HG02642 (cell line): ENCODE results near the gene RHNO1.

ENCODE experiments used
- ATAC-seq: cut with Tn5 transposase; IDR thresholded peaks from one replicate; pipeline ENCODE4 v1.9.1; 2021; ENCODE audit warnings: mild to moderate bottlenecking; ENCODE audit not compliant: unreplicated experiment, poor library complexity

RHNO1 gene

DNA sequence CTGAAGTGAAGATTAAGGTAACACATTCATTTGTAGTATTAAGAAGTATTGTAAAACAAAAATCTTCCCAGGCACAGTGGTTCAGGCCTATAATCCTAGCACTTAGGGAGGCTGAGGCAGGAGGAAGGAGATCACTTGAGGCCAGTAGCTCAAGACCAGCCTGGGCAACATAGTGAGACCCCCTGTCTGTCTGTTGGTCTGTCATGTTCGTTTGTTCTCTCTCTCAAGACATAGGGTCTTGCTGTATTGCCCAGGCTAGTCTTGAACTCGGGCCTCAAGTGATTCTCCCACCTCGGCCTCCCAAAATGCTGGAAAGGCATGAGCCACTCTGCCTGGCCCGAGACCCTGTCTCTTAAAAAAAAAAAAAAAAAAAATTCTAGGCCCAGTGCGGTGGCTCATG lies 20.4 kb downstream of the RHNO1 start:
- ATAC-seq, result no peak

DNA sequence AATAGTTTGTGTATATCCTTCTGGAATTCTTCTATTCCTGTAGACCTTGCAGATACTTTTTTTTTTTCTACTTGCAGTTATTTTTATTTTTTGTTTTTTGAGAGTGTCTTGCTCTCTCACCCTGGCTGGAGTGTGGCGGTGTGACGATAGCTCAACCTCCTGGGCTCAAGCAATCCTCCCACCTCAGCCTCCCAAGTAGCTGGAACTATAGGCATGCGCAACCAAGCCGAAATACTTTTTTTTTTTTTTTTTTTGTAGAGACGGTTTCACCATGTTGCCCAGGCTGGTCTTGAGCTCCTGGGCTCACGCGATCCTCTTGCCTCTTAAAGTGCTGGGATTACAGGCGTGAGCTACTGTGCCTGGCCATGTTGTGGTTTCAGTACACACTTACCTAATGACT lies 23.6 kb downstream of the RHNO1 start:
- ATAC-seq, result no peak

DNA sequence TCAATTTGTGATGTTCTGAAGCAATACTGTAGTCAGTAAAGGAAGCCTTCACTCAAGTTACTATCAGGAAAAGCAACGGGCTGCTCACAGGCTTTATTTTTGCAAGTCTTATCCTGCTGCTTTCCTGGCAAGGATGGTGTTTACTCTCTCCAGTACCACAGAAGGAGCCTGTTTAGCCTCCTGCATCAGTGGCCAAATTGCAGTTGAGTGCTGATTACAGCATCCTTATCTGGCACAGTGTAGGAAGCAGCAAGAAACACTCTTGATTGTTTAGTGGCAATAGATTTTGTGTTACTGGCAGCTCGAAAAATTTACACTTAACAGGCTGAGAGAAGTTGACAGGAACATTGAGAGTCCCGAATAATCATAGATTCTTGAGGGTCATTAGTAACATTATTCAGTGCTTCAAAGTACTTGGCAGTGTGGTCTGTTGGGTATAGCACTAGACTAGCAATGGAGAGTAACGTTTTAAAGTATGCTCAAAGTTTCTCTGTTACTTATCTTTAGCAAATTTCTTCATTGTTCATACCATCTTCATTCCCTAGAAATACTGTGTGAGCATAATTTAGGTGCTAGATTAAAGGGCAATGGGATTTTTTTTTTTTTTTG lies 25.4 kb downstream of the RHNO1 start:
- ATAC-seq, result no peak

DNA sequence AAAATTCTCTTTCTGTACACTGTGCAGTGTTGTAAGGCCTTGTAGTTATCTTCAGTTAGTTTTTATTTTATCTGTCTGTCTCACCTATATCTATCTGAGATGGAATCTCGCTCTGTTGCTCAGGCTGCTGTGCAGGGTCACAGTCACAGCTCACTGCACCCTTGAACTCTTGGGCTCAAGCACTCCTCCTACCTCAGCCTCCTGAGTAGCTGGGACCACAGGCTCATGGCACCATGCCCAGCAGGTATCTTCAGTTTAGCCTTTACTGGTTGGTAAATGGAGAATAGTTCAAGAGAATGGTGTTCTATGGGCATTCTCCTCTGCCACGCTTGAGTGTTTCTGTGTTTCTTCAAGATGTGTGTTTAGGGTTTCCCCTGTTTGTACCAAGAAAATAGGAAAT lies 27.2 kb downstream of the RHNO1 start:
- no peak for ATAC-seq

DNA sequence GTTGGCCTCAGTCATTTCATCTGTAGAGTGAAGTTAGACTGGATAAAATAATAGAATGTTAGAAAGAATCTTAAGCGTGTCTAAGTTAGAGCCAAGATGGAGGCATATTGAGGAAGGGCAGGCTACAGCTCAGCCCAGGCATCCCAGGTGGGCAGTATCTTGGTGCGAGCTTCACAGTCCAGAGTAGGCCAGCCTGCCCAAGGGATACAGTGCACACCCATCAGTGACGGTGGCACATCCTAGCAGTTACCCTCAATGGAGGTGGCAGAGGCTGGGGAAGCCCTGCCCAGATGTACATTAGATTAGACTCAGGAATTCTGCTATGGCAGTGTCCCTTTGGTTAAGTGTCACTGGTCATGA lies 35.2 kb downstream of the RHNO1 start:
- ATAC-seq, result no peak

DNA sequence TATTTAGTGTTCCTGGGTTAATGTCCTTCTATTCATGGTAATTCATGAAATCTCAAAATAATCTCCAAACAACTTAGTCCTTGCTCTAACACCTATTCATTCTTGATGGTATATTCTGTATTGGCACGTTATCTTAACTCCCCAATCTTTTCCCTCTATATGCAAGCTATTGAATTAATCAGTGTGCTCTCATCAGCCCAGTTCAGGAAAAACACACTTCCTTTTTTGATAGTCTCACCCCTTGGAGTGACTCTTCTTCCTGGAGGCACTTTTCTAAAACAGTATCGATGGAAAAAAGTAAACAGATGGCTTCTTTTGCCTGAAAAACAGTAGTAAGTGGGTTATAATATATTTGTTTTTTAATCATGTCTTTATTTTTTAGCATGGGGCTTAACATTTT lies 42.2 kb downstream of the RHNO1 start:
- ATAC-seq, result no peak

DNA sequence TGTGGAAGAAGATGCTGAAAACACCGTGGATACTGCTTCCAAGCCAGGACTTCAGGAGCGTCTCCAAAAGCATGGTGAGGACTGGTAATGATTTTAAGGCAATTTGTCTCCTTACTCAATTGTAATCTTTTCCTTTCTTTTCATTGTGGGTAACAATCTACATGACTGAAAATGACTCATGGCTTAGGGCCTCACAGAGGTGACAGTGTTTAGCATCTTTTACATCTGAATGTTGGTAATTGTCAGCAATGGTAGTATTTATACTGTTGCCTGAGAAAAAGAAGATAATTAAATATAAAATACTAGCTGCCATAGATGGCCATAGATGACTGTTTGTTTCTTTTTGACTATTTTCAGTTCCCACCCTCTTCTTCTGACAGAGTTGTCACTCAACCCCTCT lies 45.3 kb downstream of the RHNO1 start:
- no peak for ATAC-seq

DNA sequence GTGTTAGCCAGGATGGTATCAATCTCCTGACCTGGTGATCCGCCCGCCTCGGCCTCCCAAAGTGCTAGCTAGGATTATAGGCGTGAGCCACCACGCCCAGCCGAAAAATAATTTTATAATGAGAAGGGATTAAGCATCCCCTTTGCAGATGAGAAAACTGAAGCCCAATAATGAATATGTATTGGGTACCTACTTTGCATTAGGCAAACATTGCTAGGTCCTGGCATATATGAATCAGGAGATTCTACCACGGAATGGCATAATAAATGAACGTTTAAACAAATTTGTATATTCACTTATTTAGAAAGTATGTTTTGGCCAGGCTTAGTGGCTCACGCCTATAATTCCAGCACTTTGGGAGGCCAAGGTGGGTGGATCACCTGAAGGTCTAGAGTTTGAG lies 46.0 kb downstream of the RHNO1 start:
- no peak for ATAC-seq

DNA sequence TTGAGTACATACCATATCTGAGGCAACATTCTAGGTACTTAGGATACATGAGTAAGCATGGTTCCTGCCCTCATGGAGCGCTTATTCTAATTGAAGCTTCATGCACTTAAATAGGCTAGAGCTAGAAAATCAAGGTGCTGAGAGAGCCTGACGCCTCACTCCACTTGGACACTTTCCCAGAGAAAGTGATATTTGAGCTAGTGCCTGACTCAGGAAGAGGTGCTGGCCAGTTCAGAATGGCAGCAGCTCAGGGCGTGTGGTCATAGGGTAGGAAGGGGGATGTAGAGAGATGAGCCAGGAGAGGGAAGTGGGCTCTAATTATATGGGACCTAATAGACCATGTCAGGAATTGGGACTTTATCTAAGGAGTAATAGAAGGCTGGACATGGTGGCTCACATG lies 47.0 kb downstream of the RHNO1 start:
- no peak for ATAC-seq

DNA sequence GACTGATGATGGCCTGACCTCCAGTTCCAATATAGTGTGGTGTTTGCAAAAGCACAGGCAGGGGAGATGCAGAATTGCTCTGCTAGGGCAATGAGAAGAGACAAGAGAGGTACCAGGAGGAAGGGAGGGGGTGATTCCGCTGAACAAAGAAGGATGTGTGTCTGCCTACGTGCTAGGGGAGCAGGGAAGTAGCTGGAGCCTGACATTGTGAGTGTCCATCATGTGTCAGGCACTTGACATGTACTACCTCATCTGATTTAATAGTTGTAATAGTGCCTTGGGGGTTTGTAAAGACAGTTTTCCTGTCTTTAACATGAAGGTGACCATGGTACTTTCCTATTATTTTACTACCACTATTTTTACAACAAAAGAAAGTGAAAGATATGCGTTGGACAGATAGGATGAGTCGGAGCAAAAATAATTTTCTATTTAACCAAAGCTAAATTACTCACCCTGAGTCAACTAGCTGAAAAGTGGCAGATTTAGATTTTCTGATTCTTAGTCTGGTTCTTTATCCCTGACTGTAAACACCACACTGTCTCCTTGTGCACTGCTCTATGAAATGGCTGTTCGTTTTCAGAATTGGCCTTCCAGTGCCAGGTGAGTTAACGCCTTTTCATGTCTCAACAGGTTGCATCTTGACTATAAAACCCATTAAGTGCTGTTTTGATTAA lies 48.4 kb downstream of the RHNO1 start:
- no peak for ATAC-seq

DNA sequence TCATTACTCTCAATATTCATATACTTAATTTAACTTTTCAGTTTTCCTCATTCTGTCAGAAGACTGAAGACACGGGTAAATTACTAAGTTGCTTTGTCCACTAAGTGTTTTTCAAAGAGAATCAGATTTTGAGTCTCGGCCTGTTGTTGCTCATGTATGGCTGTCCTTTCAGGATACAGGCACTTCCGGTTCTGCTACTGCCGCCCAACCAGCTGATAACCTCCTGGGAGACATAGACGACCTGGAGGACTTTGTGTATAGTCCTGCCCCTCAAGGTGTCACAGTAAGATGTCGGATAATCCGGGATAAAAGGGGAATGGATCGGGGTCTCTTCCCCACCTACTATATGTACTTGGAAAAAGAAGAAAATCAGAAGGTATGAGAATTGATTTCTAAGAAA lies 53.8 kb downstream of the RHNO1 start:
- no peak for ATAC-seq

DNA sequence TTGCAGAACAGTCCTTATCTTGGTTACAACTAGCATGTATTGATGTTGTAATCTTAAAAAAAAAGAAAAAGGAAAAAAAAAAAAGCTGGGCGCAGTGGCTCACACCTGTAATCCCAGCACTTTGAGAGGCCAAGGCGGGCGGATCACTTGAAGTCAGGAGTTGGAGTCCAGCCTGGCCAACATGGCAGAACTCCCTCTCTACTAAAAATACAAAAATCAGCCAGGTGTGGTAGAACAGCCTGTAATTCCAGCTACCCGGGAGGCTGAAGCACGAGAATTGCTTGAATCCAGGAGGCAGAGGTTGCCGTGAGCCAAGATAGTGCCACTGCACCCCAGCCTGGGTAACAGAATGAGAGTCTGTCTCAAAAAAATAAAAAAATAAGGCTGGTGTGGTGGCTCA lies 56.6 kb downstream of the RHNO1 start:
- no peak for ATAC-seq

DNA sequence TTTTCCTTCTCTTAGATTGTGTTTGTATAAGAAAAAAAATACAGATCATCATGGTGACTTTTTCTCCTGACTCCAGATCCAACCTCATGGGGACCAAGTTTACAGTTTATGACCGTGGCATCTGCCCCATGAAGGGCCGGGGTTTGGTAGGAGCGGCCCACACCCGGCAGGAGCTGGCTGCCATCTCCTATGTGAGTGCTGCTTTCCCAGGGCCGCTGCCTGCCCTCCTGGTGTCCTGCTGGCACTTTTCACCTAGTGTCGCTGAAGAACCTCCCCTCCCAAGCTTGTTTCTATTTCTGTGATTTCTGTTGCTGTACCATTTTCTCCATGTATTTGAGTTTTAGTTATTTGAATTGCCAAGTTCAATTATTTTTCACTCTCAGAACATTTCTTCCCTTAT lies 57.3 kb downstream of the RHNO1 start:
- no peak for ATAC-seq

DNA sequence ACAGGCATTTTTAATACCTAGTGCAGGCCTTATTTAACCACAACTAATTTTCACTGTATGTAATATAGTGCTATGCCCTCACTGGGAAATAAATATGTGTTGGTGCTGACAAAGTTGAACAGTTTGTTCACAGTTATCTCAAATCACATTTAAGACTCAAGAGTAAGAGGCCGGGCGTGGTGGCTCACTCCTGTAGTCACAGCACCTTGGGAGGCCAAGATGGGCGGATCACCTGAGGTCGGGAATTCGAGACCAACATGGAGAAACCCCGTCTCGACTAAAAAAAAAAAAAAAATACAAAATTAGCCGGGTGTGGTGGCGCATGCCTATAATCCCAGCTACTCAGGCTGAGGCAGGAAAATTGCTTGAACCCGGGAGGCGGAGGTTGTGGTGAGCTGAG lies 59.3 kb downstream of the RHNO1 start:
- no peak for ATAC-seq

DNA sequence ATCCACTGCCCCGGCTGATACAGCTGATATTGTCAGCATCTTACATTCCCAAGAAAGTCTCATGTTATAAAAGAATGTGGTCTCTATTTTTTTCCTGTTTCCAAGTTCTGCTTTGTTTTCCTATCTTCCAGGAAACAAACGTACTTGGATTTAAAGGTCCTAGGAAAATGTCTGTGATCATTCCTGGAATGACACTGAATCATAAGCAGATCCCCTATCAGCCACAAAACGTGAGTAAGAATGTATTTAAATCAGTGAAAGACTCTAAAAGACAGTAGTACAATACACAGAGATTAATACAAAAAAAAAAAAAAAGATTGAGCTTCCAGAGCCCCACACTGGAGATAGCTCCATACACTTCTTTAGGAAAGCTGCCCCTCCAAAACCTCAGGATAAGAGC lies 60.5 kb downstream of the RHNO1 start:
- no peak for ATAC-seq
